Effector memory CD8-positive, alpha-beta T cell (primary cell): ENCODE data around the gene CD7.

Experiments used
- ATAC-seq: fragments of 150-1000 bp; cut with Tn5 transposase; replicated peaks from 2 replicates; pipeline ENCODE4 v1.10.0; 2021; ENCODE audit warnings: mild to moderate bottlenecking, moderate library complexity
- DNase-seq, 3 experiments: peaks; one replicate each; pipeline ENCODE4 v3.0.0; 2021
- H3K27ac Mint-ChIP-seq, 2 donors: one replicate each; pipeline ENCODE4 v1.8.0; 2022; ENCODE audit warnings: mild to moderate bottlenecking in 2 of 2, mixed read lengths in 2 of 2, moderate library complexity in 2 of 2
- H3K27me3 Mint-ChIP-seq, 2 donors: one replicate each; pipeline ENCODE4 v1.8.0; 2022; ENCODE audit warnings: mixed read lengths in 2 of 2
- H3K36me3 Mint-ChIP-seq: one replicate; pipeline ENCODE4 v1.8.0; 2022; ENCODE audit warnings: mild to moderate bottlenecking, moderate library complexity, mixed read lengths; ENCODE audit not compliant: insufficient read depth
- H3K4me1 Mint-ChIP-seq, 2 donors: one replicate each; pipeline ENCODE4 v1.8.0; 2022; ENCODE audit warnings: low read depth in 2 of 2, mixed read lengths in 2 of 2
- H3K4me3 Mint-ChIP-seq, 2 donors: one replicate each; pipeline ENCODE4 v1.8.0; 2022; ENCODE audit warnings: mild to moderate bottlenecking in 2 of 2, mixed read lengths in 2 of 2, moderate library complexity in 2 of 2
- H3K9me3 Mint-ChIP-seq, 2 donors: one replicate each; pipeline ENCODE4 v1.8.0; 2022; ENCODE audit warnings: mixed read lengths in 2 of 2

CD7 gene

GRCh38 chr17:82328994-82329507, 11.6 kb upstream of the CD7 start:
- Mint-ChIP-seq H3K9me3 (no peaks in the 10 kb centered on the region), H3K4me1 (peaks cover 5 to 10% of the 10 kb centered on the region in 2 donors), H3K4me3 (no peak overlapping the region), H3K36me3 (peaks cover 4% of the 10 kb centered on the region), H3K27me3 (peaks cover 0 to 19% of the 10 kb centered on the region in 2 donors), H3K27ac (no peak overlapping the region)
- ATAC-seq (no peak), DNase-seq (no peak)

GRCh38 chr17:82328141-82328993, 11.0 kb upstream of the CD7 start:
- ATAC-seq, result no peak
- H3K27me3 Mint-ChIP-seq, result peaks cover 0 to 19% of the 10 kb centered on the region in 2 donors
- H3K9me3 Mint-ChIP-seq, result no peaks in the 10 kb centered on the region
- no peak overlapping the region for H3K4me3 Mint-ChIP-seq
- H3K4me1 Mint-ChIP-seq, result peaks cover 5 to 10% of the 10 kb centered on the region in 2 donors
- H3K36me3 Mint-ChIP-seq, result peaks cover 4% of the 10 kb centered on the region
- DNase-seq, result no peak
- no peak overlapping the region for H3K27ac Mint-ChIP-seq

GRCh38 chr17:82327757-82328140, 10.3 kb upstream of the CD7 start:
- no peaks in the 10 kb centered on the region for H3K9me3 Mint-ChIP-seq
- H3K27me3 Mint-ChIP-seq, result peaks cover 0 to 16% of the 10 kb centered on the region in 2 donors
- H3K27ac Mint-ChIP-seq, result no peak overlapping the region
- H3K36me3 Mint-ChIP-seq, result peaks cover 4% of the 10 kb centered on the region
- H3K4me3 Mint-ChIP-seq, result no peak overlapping the region
- ATAC-seq (no peak), DNase-seq (no peak)
- H3K4me1 Mint-ChIP-seq, result peaks cover 1 to 7% of the 10 kb centered on the region in 2 donors

GRCh38 chr17:82327289-82327688, 9.9 kb upstream of the CD7 start:
- peaks cover 0 to 11% of the 10 kb centered on the region in 2 donors for H3K27me3 Mint-ChIP-seq
- no peak for ATAC-seq
- peaks cover 4% of the 10 kb centered on the region for H3K36me3 Mint-ChIP-seq
- H3K4me1 Mint-ChIP-seq, result peaks cover 0 to 5% of the 10 kb centered on the region in 2 donors
- no peaks in the 10 kb centered on the region for H3K9me3 Mint-ChIP-seq
- DNase-seq, result no peak
- no peak overlapping the region for H3K4me3 Mint-ChIP-seq
- H3K27ac Mint-ChIP-seq, result no peak overlapping the region

GRCh38 chr17:82325286-82326180, 8.1 kb upstream of the CD7 start:
- DNase-seq (no peak), ATAC-seq (no peak)
- Mint-ChIP-seq H3K4me1 (peaks cover 4 to 7% of the 10 kb centered on the region in 2 donors), H3K9me3 (no peaks in the 10 kb centered on the region), H3K4me3 (no peak overlapping the region), H3K36me3 (peaks cover 10% of the 10 kb centered on the region), H3K27ac (peak overlapping the region in 1 of 2 donors; percentile 58), H3K27me3 (no peaks in the 10 kb centered on the region)

- ATAC-seq (no peak), DNase-seq (no peak)
- no peak overlapping the region for H3K4me3 Mint-ChIP-seq
- H3K27me3 Mint-ChIP-seq, result no peaks in the 10 kb centered on the region
- H3K27ac Mint-ChIP-seq, result peak overlapping the region in 1 of 2 donors; percentile 58
- peaks cover 14% of the 10 kb centered on the region for H3K36me3 Mint-ChIP-seq
- no peaks in the 10 kb centered on the region for H3K9me3 Mint-ChIP-seq
- peaks cover 4 to 7% of the 10 kb centered on the region in 2 donors for H3K4me1 Mint-ChIP-seq
Measured at GRCh38 chr17:82324566-82325285, 7.3 kb upstream of the CD7 start.

- no peaks in the 10 kb centered on the region for H3K9me3 Mint-ChIP-seq
- peaks cover 12% of the 10 kb centered on the region for H3K36me3 Mint-ChIP-seq
- DNase-seq, result no peak
- H3K27me3 Mint-ChIP-seq, result no peaks in the 10 kb centered on the region
- H3K4me1 Mint-ChIP-seq, result peaks cover 4 to 7% of the 10 kb centered on the region in 2 donors
- no peak overlapping the region for H3K4me3 Mint-ChIP-seq
- no peak for ATAC-seq
- peak overlapping the region in 1 of 2 donors; percentile 49 for H3K27ac Mint-ChIP-seq
Measured at GRCh38 chr17:82323514-82324234, 6.3 kb upstream of the CD7 start.

GRCh38 chr17:82322526-82323453, 5.4 kb upstream of the CD7 start:
- no peak for DNase-seq
- Mint-ChIP-seq H3K27me3 (no peaks in the 10 kb centered on the region), H3K4me1 (peaks cover 4 to 7% of the 10 kb centered on the region in 2 donors), H3K27ac (peak overlapping the region; percentile 44 to 49), H3K4me3 (no peak overlapping the region), H3K9me3 (no peaks in the 10 kb centered on the region), H3K36me3 (peaks cover 12% of the 10 kb centered on the region)
- no peak for ATAC-seq

GRCh38 chr17:82321947-82322466, 4.6 kb upstream of the CD7 start:
- peak overlapping the region; percentile 44 to 73 for H3K27ac Mint-ChIP-seq
- ATAC-seq (no peak), DNase-seq (no peak)
- no peaks in the 10 kb centered on the region for H3K9me3 Mint-ChIP-seq
- peaks cover 16% of the 10 kb centered on the region for H3K36me3 Mint-ChIP-seq
- H3K4me3 Mint-ChIP-seq, result no peak overlapping the region
- H3K27me3 Mint-ChIP-seq, result no peaks in the 10 kb centered on the region
- H3K4me1 Mint-ChIP-seq, result peaks cover 7 to 11% of the 10 kb centered on the region in 2 donors

- H3K4me1 Mint-ChIP-seq, result peaks cover 7 to 15% of the 10 kb centered on the region in 2 donors
- H3K9me3 Mint-ChIP-seq, result no peaks in the 10 kb centered on the region
- peak overlapping the region; percentile 73 to 81 for H3K27ac Mint-ChIP-seq
- H3K27me3 Mint-ChIP-seq, result no peaks in the 10 kb centered on the region
- peak; percentile 63 for ATAC-seq
- peak; percentile 59 to 71 (median 71) for DNase-seq
- H3K36me3 Mint-ChIP-seq, result peaks cover 21% of the 10 kb centered on the region
- peak overlapping the region; percentile 67 to 69 for H3K4me3 Mint-ChIP-seq
Measured at GRCh38 chr17:82320956-82321927, 3.8 kb upstream of the CD7 start.
